Parathyroid adenoma (tissue), 2 donors: ENCODE data around the gene VPS35L.

Source experiments
- H2AFZ ChIP-seq: fragments of 300-600 bp; sonication (generic); one replicate; pipeline ENCODE4 v1.7.0; 2017; ENCODE audit warnings: antibody characterized with exemption, mild to moderate bottlenecking
- H3K27ac ChIP-seq: fragments of 300-600 bp; sonication (generic); one replicate; pipeline ENCODE4 v1.7.0; 2017
- H3K27me3 ChIP-seq: fragments of 300-600 bp; sonication (generic); one replicate; pipeline ENCODE4 v1.7.0; 2017; ENCODE audit warnings: low read length; ENCODE audit not compliant: control insufficient read depth, insufficient read depth
- H3K36me3 ChIP-seq: fragments of 300-600 bp; sonication (generic); one replicate; pipeline ENCODE4 v1.7.0; 2017; ENCODE audit warnings: low read length; ENCODE audit not compliant: control insufficient read depth, insufficient read depth
- H3K4me1 ChIP-seq: fragments of 300-600 bp; sonication (generic); one replicate; pipeline ENCODE4 v1.7.0; 2017; ENCODE audit warnings: control low read depth
- H3K4me2 ChIP-seq: fragments of 300-600 bp; sonication (generic); one replicate; pipeline ENCODE4 v1.7.0; 2017; ENCODE audit warnings: low read length
- H3K4me3 ChIP-seq: fragments of 300-600 bp; sonication (generic); one replicate; pipeline ENCODE4 v1.7.0; 2017; ENCODE audit warnings: low read depth, low read length
- H3K79me2 ChIP-seq: fragments of 300-600 bp; sonication (generic); one replicate; pipeline ENCODE4 v1.7.0; 2017; ENCODE audit warnings: control low read depth
- H3K9ac ChIP-seq: fragments of 300-600 bp; sonication (generic); one replicate; pipeline ENCODE4 v1.7.0; 2017; ENCODE audit warnings: mild to moderate bottlenecking
- H3K9me3 ChIP-seq: fragments of 300-600 bp; sonication (generic); one replicate; pipeline ENCODE4 v1.7.0; 2017; ENCODE audit warnings: low read length; ENCODE audit not compliant: control insufficient read depth
- CTCF ChIP-seq: fragments of 300-600 bp; sonication (generic); IDR thresholded peaks from one replicate; pipeline ENCODE4 v1.7.0; 2017; ENCODE audit warnings: antibody characterized with exemption, mild to moderate bottlenecking
- donor health status: primary hyperparathyroidism.

VPS35L gene

GRCh38 chr16:19567560-19567959 lies 12.1 kb downstream of the VPS35L start:
- no peaks in the 10 kb centered on the region for H3K27me3 ChIP-seq
- TF ChIP-seq CTCF, result no peak
- H3K4me2 ChIP-seq, result no peak overlapping the region
- H3K4me1 ChIP-seq, result no peaks in the 10 kb centered on the region
- H3K27ac ChIP-seq, result no peak overlapping the region
- no peak overlapping the region for H3K9ac ChIP-seq
- H3K36me3 ChIP-seq, result no peaks in the 10 kb centered on the region
- no peaks in the 10 kb centered on the region for H3K9me3 ChIP-seq
- H3K4me3 ChIP-seq, result no peak overlapping the region
- H2AFZ ChIP-seq, result no peak overlapping the region
- H3K79me2 ChIP-seq, result peaks cover 4% of the 10 kb centered on the region

GRCh38 chr16:19573997-19574396 lies 18.5 kb downstream of the VPS35L start:
- no peak for TF ChIP-seq CTCF

GRCh38 chr16:19574615-19575014 lies 19.1 kb downstream of the VPS35L start:
- Histone ChIP-seq H3K27me3 (no peaks in the 10 kb centered on the region), H3K27ac (no peak overlapping the region), H3K9me3 (no peaks in the 10 kb centered on the region), H3K36me3 (no peaks in the 10 kb centered on the region), H3K4me3 (no peak overlapping the region), H3K4me1 (no peaks in the 10 kb centered on the region), H3K4me2 (no peak overlapping the region), H3K9ac (no peak overlapping the region), H3K79me2 (peaks cover 4% of the 10 kb centered on the region), H2AFZ (no peak overlapping the region)
- TF ChIP-seq CTCF, result no peak

More at GRCh38 chr16:19573997-19574396, 18.5 kb downstream of the VPS35L start:
- Histone ChIP-seq H3K79me2 (peaks cover 4% of the 10 kb centered on the region), H2AFZ (no peak overlapping the region), H3K4me3 (no peak overlapping the region), H3K9me3 (no peaks in the 10 kb centered on the region), H3K4me1 (no peaks in the 10 kb centered on the region), H3K36me3 (no peaks in the 10 kb centered on the region), H3K27me3 (no peaks in the 10 kb centered on the region), H3K27ac (no peak overlapping the region), H3K9ac (no peak overlapping the region), H3K4me2 (no peak overlapping the region)

GRCh38 chr16:19578378-19578971 lies 23.0 kb downstream of the VPS35L start:
- Histone ChIP-seq H3K9me3 (no peaks in the 10 kb centered on the region), H3K27me3 (no peaks in the 10 kb centered on the region), H3K4me3 (no peak overlapping the region), H3K4me1 (no peaks in the 10 kb centered on the region), H3K9ac (no peak overlapping the region), H3K27ac (no peak overlapping the region), H3K79me2 (no peaks in the 10 kb centered on the region), H3K4me2 (no peak overlapping the region), H2AFZ (no peak overlapping the region), H3K36me3 (no peaks in the 10 kb centered on the region)
- no peak for TF ChIP-seq CTCF

GRCh38 chr16:19582050-19582831 lies 26.7 kb downstream of the VPS35L start:
- no peaks in the 10 kb centered on the region for H3K27me3 ChIP-seq
- H3K4me1 ChIP-seq, result no peaks in the 10 kb centered on the region
- no peak for TF ChIP-seq CTCF
- no peak overlapping the region for H3K4me2 ChIP-seq
- no peak overlapping the region for H3K4me3 ChIP-seq
- no peaks in the 10 kb centered on the region for H3K9me3 ChIP-seq
- no peaks in the 10 kb centered on the region for H3K36me3 ChIP-seq
- H3K27ac ChIP-seq, result no peak overlapping the region
- H3K9ac ChIP-seq, result no peak overlapping the region
- no peak overlapping the region for H2AFZ ChIP-seq
- H3K79me2 ChIP-seq, result no peaks in the 10 kb centered on the region
